ELF-1 (cell line): Measurements from ENCODE around the gene CAP2.
"Not testable (repeated sequence)": the region's sequence is repeated elsewhere in the genome, so short reads cannot be mapped to it uniquely, and the experiment has no call there.

Experiments
- DNase-seq: peaks from one replicate; pipeline ENCODE4 v3.0.0-alpha.2; 2016; ENCODE audit warnings: low read depth, low spot score

Gene CAP2

GRCh38 chr6:17503051-17503450 lies 109.7 kb downstream of the CAP2 start:
- no peak for DNase-seq

DNA sequence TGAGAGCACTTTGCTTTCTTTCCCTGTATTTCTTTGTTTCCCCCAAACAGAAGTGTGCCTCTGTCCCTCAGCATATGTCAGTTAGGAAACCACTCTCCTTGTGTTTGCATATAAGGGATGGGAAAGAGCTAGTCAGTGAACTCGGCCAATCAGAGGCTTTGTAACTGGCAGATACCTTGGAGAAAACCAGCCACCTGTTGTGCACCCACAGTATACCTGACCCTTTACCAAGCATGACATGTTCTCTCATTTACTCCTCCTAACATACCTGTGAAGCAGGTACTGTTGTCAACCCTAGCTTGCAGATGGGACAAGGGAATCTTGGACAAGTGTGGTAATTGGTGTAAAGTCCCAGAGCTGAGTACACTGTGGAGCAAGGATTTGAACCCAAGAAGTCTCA lies 110.6 kb downstream of the CAP2 start:
- no peak for DNase-seq

DNA sequence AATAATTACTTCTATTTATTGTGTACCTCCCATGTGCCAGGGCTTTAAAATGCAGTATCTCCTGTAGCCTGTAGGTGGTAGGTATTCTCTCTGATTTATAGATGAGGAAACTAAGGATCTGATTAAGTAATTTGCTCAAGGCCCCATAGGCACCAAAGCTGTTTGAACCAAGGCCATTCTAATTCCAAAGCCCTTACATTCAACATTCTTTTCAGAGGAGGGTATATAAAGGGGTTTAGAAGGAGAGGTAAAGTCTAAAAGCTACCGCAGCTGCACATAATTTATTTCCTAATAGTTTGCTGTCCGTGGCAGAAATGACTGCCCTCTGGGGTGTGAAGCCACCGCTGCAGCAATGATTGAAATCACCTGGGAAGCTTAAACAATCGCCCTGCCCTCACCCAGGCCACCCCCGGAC lies 111.7 kb downstream of the CAP2 start:
- no peak for DNase-seq

DNA sequence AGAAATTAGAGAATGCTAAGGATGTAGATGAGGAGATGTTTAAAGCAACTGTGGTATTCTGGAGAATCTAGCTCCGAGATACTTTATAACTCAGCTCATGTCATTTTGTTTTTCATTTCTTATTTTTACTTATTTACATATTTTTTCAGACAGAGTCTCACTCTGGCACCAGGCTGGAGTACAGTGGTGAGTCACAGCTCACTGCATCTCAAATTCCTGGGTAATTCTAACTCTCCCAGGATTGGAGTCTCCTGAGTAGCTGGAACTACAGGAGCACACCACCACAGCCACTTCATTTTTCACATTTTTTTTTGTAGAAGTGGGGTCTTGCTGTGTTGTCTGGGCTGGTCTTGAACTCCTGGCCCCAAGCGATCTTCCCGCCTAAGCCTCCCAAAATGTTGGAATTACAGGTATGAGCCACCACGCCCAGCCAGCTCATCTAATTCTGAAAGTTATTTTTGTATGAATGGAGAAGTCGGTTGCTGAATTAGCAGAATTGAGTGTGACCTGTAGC lies 112.4 kb downstream of the CAP2 start:
- no peak for DNase-seq

DNA sequence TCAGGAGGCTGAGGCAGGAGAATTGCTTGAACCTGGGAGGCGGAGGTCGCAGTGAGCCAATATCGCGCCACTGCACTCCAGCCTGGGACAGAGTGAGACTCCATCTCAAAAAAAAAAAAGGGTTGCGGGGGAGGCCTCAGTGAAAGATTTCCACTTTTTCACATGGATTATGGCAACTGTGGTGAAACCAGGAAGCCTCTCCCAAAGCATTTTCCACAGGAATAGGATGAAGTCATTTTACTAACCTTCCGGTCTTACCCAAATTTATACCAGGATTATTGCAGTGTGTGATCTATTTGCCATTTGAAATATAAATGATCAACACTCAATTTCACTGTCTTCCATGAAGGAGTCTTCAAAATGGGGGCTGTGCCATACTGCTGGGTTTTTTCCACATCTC lies 113.1 kb downstream of the CAP2 start:
- DNase-seq: no peak

DNA sequence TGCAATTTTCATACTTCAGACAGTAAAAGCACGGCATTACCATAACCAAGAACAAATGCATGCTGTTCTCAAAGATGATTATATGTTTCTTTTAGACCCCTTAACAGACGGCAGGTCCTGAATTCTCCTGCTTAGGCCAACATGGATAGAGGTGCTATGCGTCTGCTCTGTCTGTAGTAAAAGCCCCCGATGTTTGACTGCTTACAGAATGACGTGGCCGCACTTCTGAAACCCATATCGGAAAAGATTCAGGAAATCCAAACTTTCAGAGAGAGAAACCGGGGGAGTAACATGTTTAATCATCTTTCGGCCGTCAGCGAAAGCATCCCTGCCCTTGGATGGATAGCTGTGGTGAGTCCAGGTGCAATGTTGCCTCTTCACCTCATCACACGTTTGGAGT lies 113.6 kb downstream of the CAP2 start:
- no peak for DNase-seq

DNA sequence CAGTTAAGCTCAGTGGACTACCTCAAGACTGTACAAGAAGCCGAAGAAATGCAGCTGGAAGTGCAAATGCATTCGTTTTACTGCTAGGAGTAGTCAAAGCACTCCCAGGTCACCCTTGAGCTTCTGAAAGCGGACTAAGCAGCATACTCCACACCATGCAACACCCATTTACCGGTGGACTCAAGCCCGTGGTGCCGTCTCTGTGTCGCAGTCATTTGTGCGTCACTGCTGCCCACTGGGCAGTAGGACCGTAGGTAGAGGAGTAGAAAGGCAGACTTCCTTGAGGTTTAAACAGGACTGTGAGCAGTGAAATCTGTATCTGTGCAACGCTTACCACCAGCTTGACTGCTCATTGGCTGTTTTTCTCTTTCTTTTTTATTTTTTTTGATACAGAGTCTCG lies 117.7 kb downstream of the CAP2 start:
- no peak for DNase-seq

- no peak for DNase-seq
These were observed 118.2 kb downstream of the CAP2 start for GRCh38 chr6:17511580-17511979.

GRCh38 chr6:17519120-17519519 lies 125.7 kb downstream of the CAP2 start:
- no peak for DNase-seq

GRCh38 chr6:17525637-17526036 lies 132.2 kb downstream of the CAP2 start:
- no peak for DNase-seq

DNA sequence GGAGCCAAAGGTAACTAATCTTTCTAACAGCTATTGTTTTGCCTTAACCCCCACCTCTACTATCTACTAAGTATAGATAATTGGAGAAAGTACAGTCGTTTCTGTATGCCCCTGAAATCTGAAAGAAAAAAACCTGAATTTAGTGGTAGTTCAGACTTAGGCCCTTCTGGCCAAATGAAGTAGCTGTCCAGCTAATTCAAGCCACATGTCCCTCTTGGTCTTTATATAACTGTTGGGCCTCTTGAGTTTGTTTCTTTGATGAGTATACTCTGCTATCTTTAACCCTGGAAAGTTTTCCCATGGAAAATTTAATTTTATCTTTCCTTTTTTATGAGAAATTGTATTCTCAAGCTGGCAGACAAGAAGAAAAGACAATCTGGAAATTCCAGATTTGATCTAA lies 133.7 kb downstream of the CAP2 start:
- DNase-seq: no peak

- no peak for DNase-seq
These were observed 137.0 kb downstream of the CAP2 start for GRCh38 chr6:17530321-17530835.

- DNase-seq: no peak
These were observed 143.2 kb downstream of the CAP2 start for GRCh38 chr6:17536586-17536985.

DNA sequence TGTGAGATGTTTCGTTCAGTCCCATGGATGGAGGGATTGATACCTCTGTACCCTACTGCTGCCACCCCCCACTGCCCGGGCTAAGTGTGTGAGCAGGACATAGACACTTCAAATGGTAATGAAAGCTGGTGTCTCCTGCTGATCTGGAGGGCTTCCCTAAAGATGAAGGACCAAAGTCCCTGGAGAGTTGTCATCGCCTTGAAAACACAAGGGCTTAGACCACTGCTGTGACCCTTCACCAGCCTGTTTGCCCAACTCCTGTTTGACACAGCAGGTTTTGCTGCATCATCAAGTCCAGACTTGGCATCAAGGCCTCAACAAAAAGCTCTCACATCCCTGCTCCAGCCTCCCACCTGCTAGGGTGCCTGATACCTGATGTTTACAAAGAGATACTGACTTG lies 148.8 kb downstream of the CAP2 start:
- no peak for DNase-seq

DNA sequence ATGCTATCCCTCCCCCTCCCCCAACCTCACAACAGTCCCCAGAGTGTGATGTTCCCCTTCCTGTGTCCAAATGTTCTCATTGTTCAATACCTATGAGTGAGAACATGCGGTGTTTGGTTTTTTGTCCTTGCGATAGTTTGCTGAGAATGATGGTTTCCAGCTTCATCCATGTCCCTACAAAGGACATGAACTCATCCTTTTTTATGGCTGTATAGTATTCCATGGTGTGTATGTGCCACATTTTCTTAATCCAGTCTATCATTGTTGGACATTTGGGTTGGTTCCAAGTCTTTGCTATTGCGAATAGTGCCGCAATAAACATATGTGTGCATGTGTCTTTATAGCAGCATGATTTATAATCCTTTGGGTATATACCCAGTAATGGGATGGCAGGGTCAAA lies 152.3 kb downstream of the CAP2 start:
- DNase-seq: not testable (repeated sequence)

- no peak for DNase-seq
These were observed 158.1 kb downstream of the CAP2 start for GRCh38 chr6:17551383-17551958.

- no peak for DNase-seq
These were observed 159.5 kb downstream of the CAP2 start for GRCh38 chr6:17552861-17553260.

DNA sequence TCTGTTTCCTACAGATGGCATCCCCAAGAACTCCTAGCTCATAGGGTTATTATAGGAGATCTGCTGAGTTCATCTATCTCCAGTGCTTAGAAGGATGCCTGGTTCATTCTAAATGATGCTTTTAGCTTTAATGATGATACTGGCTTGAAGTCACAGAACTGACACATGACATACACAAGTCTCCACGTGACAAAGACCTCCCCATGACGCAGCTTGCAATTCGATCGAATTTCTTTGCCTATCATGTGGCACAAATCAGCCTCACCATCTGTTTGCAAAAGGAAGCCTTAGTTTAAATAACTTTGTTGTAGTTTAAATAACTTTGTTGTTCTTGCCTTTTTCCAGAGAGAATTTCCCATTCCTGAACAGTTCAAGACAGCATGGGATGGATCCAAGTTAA lies 162.6 kb downstream of the CAP2 start:
- no peak for DNase-seq

- no peak for DNase-seq
These were observed 169.2 kb downstream of the CAP2 start for GRCh38 chr6:17562636-17563035.

GRCh38 chr6:17565399-17565798 lies 172.0 kb downstream of the CAP2 start:
- DNase-seq: no peak

GRCh38 chr6:17574866-17575560 lies 181.6 kb downstream of the CAP2 start:
- no peak for DNase-seq

GRCh38 chr6:17577059-17577458 lies 183.7 kb downstream of the CAP2 start:
- no peak for DNase-seq

- DNase-seq: peak; percentile 84
These were observed 187.2 kb downstream of the CAP2 start for GRCh38 chr6:17580518-17581048.
